Duodenal mucosa (tissue), 2 donors: ENCODE measurements around the gene MICAL2.

ENCODE experiments used
- H3K27ac ChIP-seq: one replicate; pipeline ENCODE4 v1.7.0; 2013; ENCODE audit warnings: low read depth, low read length
- H3K27me3 ChIP-seq, 2 donors: one replicate each; pipeline ENCODE4 v1.7.0; 2013; ENCODE audit warnings: low read length in 2 of 2, control low read depth in 1 of 2; ENCODE audit not compliant: insufficient read depth in 2 of 2, control insufficient read depth in 1 of 2
- H3K36me3 ChIP-seq, 2 donors: one replicate each; pipeline ENCODE4 v1.7.0; 2013; ENCODE audit warnings: low read length in 2 of 2, control low read depth in 1 of 2; ENCODE audit not compliant: insufficient read depth in 2 of 2, control insufficient read depth in 1 of 2
- H3K4me1 ChIP-seq, 2 donors: one replicate each; pipeline ENCODE4 v1.7.0; 2013; ENCODE audit warnings: low read length in 2 of 2, control low read depth in 1 of 2; ENCODE audit not compliant: insufficient read depth in 2 of 2, control insufficient read depth in 1 of 2
- H3K4me3 ChIP-seq, 2 donors: one replicate each; pipeline ENCODE4 v1.7.0; 2013; ENCODE audit warnings: low read length in 2 of 2, low read depth in 1 of 2
- H3K9ac ChIP-seq, 2 donors: one replicate each; pipeline ENCODE4 v1.7.0; 2013; ENCODE audit warnings: low read length in 2 of 2, low read depth in 1 of 2
- H3K9me3 ChIP-seq, 2 donors: one replicate each; pipeline ENCODE4 v1.7.0; 2013; ENCODE audit warnings: low read length in 2 of 2, control low read depth in 1 of 2; ENCODE audit not compliant: control insufficient read depth in 1 of 2

Gene MICAL2

DNA sequence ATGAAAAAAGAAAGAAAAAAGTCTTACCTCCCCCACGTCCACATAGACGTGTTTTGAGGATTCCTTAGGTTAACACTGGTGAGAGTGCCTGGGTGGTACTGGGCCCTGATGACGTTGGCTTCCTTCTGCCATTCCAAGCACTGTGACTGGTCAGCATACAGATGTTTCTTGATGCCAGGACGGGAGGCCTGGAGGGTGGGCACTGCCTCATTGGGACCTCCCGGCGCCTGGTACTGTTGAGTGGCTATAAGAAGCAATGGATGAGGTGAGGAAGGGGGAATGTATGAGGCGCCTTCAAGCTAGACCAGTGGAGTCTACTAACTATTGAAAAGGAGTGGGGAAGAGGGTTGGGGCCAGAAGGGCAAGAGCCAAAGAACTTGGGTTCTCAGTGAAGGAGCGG lies 45.3 kb downstream of the MICAL2 start:
- Histone ChIP-seq H3K27me3 (no peaks in the 10 kb centered on the region), H3K4me3 (no peak overlapping the region), H3K4me1 (peaks cover 16 to 29% of the 10 kb centered on the region in 2 donors), H3K9me3 (no peaks in the 10 kb centered on the region), H3K9ac (no peak overlapping the region), H3K27ac (no peak overlapping the region), H3K36me3 (peaks cover 3 to 5% of the 10 kb centered on the region in 2 donors)

DNA sequence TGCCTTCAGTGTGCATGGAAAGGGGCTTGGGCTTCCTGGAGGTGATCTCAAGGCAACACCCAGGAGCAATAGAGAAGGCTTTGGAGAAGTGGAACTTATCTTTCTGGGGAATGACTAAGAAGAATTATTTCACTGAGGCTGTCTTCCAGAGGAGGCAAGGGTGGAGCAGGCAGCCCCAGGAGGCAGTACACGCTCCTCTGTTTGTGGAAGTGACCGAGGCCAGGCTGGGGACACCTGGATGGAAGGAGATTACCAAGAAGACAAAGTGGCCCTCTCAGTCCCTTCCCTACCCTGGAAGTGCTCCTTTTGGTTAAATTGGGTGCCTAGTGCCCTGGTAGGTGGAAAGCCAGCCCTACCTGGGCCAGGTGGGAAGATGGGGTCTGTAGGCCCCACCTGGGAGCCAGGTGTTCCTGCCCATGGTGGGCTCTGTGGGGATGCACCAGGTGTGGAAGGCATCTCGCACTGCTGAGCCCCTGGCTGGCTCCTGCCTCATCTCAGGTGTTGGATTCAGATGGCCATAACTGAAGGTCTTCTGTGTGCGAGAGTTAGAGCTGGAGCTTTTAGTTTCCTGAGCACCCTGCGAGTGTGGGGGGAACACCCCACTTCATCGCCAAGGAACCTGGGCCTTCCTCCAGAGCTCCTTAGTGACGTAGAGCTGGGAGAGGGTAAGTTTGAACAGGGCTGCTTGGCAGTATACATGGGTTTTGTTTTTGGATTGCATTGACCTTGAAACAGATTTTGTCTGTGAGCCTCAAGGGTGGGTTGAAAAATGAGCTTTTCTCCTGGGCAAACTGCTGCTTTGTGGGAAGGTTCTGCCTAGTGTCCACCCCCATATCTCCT lies 46.1 kb downstream of the MICAL2 start:
- Histone ChIP-seq H3K9ac (no peak overlapping the region), H3K27ac (no peak overlapping the region), H3K4me1 (peaks cover 16 to 29% of the 10 kb centered on the region in 2 donors), H3K27me3 (no peaks in the 10 kb centered on the region), H3K9me3 (no peaks in the 10 kb centered on the region), H3K36me3 (peaks cover 3 to 5% of the 10 kb centered on the region in 2 donors), H3K4me3 (no peak overlapping the region)

DNA sequence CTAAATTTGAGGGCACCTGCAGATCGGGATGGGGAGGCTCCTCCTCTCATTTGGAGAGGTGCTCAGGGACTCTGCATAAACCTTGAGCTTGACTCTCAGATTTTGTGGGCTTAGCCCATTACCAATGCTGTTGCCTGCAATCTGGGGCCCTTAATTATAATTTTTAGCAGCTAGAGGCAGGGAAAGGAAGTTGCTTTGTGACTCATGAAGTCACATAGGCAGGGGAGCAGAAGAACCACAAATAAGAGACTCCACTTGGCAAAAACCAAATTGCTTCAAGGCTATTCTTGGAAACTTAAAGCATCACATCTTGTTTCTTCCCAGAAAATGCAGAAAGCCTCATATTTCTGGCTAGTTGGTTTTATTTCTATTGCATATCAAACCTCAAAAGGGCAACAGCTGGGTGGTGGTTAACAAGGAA lies 46.9 kb downstream of the MICAL2 start:
- Histone ChIP-seq H3K27me3 (no peaks in the 10 kb centered on the region), H3K9me3 (no peaks in the 10 kb centered on the region), H3K36me3 (peaks cover 3 to 6% of the 10 kb centered on the region in 2 donors), H3K4me1 (peaks cover 16 to 29% of the 10 kb centered on the region in 2 donors), H3K27ac (no peak overlapping the region), H3K9ac (no peak overlapping the region), H3K4me3 (no peak overlapping the region)

DNA sequence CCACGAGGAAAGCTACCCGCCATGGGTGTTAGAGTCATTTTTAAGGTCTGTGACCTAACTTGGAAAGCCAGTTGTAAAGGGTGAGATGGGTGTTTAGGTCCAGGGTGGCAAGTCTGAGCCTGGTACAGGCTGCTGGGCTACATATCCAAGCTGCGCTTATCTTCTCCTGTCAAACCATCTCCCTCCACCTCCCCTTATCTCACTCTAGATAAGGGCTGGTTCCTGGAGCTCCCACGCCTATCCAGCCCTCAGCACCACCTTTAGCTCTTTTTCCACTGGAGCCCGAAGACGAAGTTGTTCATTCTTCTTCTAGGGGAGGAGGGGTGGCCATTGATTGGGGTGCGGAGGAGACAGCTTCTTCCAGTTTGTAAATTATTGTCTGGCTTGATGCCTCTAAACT lies 48.5 kb downstream of the MICAL2 start:
- H3K4me3 ChIP-seq = no peak overlapping the region
- H3K27ac ChIP-seq = no peak overlapping the region
- no peak overlapping the region for H3K9ac ChIP-seq
- H3K9me3 ChIP-seq = no peaks in the 10 kb centered on the region
- peaks cover 29 to 43% of the 10 kb centered on the region in 2 donors for H3K4me1 ChIP-seq
- H3K27me3 ChIP-seq = no peaks in the 10 kb centered on the region
- H3K36me3 ChIP-seq = peaks cover 4 to 7% of the 10 kb centered on the region in 2 donors

DNA sequence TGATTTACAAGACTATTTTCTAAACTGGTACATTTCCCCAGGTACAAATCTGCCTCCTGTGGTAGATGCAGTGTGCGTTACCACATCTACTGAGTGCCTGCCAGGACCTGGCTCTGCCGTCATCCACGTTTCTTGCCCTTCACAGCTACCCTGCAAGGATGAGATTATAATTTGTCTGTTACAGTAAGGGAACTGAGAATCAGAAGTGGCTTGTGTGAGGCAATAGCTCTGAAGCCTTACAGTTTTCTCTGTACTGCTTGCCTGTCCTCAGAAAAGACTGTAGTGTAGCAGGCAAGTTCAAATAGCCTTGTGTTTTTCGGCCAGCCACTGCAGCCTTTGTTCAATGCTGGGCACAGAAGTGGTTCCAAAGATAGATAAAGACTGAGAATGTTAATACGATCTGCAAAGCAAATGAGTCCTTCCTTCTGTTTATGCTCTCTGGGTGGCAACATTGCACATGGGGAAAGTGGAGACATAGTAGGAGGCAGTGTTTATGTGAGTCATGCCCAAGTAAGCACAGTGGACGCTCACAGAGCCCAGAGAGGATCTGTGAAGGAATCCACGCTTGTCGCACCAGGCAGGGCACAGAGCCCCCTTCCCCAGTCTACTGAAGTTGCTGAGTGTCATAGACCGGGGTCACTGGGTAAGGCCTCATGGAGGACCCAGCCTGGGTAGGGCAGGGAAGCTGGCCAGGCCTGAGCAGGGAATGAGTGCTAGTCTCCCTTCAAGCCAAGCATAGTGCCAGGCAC lies 49.1 kb downstream of the MICAL2 start:
- no peak overlapping the region for H3K4me3 ChIP-seq
- H3K4me1 ChIP-seq = peaks cover 31 to 48% of the 10 kb centered on the region in 2 donors
- peaks cover 4 to 5% of the 10 kb centered on the region in 2 donors for H3K36me3 ChIP-seq
- no peaks in the 10 kb centered on the region for H3K27me3 ChIP-seq
- H3K9me3 ChIP-seq = no peaks in the 10 kb centered on the region
- no peak overlapping the region for H3K9ac ChIP-seq
- H3K27ac ChIP-seq = peak overlapping the region; percentile 43

DNA sequence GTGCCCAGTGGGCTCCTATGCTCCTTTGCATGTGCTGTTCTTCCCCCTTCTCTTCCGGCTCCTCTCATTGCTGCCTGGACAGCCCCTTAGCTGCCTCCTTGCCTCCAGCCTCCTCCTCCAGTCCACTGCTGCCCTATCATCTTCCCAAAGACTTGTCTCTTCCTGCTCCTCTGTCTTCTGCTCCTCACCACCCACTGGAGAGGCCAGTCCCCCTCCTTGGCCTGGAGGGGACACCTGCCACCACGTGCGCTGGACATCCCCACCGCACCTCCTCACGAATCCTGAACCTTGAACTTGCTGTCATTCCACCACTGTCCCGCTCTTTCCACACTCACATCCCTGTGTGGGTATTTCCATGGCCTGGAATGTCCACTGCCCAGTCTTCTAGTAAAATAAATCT lies 49.8 kb downstream of the MICAL2 start:
- Histone ChIP-seq H3K9me3 (no peaks in the 10 kb centered on the region), H3K4me1 (peaks cover 34 to 51% of the 10 kb centered on the region in 2 donors), H3K36me3 (peaks cover 4 to 5% of the 10 kb centered on the region in 2 donors), H3K4me3 (no peak overlapping the region), H3K9ac (no peak overlapping the region), H3K27ac (peak overlapping the region; percentile 43), H3K27me3 (no peaks in the 10 kb centered on the region)

DNA sequence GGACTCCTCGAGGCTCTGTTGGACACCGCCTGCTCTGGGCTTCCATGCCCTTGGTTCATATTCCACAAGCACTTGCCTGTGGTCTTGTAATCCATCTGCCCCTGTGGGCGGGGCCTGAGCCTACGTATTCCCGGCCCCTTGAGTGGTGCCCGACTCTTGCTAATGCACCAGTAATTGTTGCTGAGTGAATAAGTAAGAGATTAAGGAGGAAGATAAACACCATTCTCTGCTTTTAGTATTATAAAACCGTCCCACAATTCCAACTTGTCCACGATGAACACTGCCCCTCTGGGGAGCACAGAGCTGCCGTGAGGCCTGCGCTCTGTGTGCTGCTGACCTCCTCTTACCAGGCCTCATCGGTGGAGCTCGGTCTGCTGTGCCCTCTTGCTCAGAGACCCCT lies 50.3 kb downstream of the MICAL2 start:
- Histone ChIP-seq H3K4me1 (peaks cover 38 to 55% of the 10 kb centered on the region in 2 donors), H3K9me3 (no peaks in the 10 kb centered on the region), H3K4me3 (no peak overlapping the region), H3K27ac (no peak overlapping the region), H3K36me3 (peaks cover 4 to 5% of the 10 kb centered on the region in 2 donors), H3K27me3 (no peaks in the 10 kb centered on the region), H3K9ac (no peak overlapping the region)

DNA sequence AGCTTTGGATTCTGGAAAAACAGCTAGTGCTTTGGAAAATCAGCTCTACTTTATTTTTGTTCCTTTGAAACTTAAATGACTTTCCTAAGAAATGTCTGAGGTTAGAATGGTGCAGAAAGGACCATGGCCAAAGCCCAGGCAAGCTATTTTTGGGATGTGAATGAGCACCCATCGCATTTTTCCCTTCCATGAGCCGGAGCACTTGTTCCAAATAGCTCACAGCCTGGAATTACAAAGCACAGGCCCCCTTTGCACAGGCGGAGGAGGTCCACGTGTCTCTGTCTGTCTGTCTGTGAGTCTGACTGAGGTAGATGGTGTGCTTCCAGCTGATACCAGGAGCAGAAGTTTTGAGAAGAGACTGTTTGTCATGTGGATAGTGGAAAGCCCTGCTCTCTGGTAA lies 50.7 kb downstream of the MICAL2 start:
- H3K9me3 ChIP-seq = no peaks in the 10 kb centered on the region
- no peak overlapping the region for H3K9ac ChIP-seq
- H3K36me3 ChIP-seq = peaks cover 4 to 5% of the 10 kb centered on the region in 2 donors
- no peak overlapping the region for H3K4me3 ChIP-seq
- H3K27ac ChIP-seq = no peak overlapping the region
- H3K4me1 ChIP-seq = peaks cover 42 to 60% of the 10 kb centered on the region in 2 donors
- H3K27me3 ChIP-seq = no peaks in the 10 kb centered on the region

DNA sequence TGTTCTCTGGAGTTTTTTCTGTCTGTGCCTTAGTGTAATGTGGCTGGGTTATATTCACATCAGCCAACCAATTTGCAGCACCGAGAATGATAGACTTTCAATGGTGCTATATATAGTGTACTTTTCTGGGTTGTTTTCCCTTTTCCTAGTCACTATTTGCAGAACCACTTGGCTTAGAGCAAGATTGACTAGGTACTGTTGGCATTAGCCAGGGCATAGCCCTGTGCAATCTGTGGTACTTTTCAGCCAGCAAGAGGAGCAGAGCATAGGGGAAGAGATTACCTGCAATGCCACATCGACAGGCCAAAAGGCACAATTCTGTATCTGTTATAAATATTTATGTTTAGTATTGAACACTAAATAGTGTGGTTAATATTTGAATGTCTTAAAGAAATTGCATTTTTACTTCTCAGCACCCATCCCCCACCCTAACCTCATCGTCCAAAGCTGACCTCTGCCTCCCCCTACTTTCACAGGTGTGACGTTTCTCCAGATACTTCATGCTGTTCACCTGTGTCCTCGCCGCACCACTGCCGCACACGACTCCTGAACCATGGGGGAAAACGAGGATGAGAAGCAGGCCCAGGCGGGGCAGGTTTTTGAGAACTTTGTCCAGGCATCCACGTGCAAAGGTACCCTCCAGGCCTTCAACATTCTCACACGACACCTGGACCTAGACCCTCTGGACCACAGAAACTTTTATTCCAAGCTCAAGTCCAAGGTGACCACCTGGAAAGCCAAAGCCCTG lies 51.4 kb downstream of the MICAL2 start:
- H3K36me3 ChIP-seq = peaks cover 4 to 5% of the 10 kb centered on the region in 2 donors
- no peaks in the 10 kb centered on the region for H3K9me3 ChIP-seq
- no peak overlapping the region for H3K9ac ChIP-seq
- peaks cover 45 to 66% of the 10 kb centered on the region in 2 donors for H3K4me1 ChIP-seq
- H3K4me3 ChIP-seq = no peak overlapping the region
- H3K27me3 ChIP-seq = no peaks in the 10 kb centered on the region
- no peak overlapping the region for H3K27ac ChIP-seq
